MCF 10A (cell line): ENCODE measurements around the gene COL28A1. TPM values are rescaled to one million over a fixed set of nuclear protein-coding genes. Genes with fewer than 3 reads are reported as not detected.

Experiments used
- BruUV-seq: library from RNA; stranded (reverse); fragments of 400-500 nt; replicated peaks from 2 replicates; lab custom pipeline; 2021; lab: Mats Ljungman, UMichigan
- CTCF ChIA-PET: fragments of 300-600 bp; sonication (Branson Sonifier 250); formaldehyde crosslinking; extraction: SDS; loops from one replicate; lab custom pipeline; 2021; ENCODE audit warnings: antibody characterized with exemption, inconsistent platforms; lab: Yijun Ruan, JAX
- POLR2A ChIA-PET: fragments of 300-600, 350-650 bp; sonication (Branson Sonifier 250); formaldehyde crosslinking; extraction: SDS; loops from one replicate; lab custom pipeline; 2020; ENCODE audit warnings: antibody characterized with exemption, inconsistent platforms; lab: Yijun Ruan, JAX
- DNase-seq: peaks from one replicate; pipeline ENCODE4 v3.0.0-alpha.2; 2018; ENCODE audit not compliant: unreplicated experiment
- H3K27ac Mint-ChIP-seq: one replicate; pipeline ENCODE4 v1.8.0; 2022; ENCODE audit warnings: mild to moderate bottlenecking, low read depth, mixed read lengths; ENCODE audit not compliant: unreplicated experiment
- H3K27me3 Mint-ChIP-seq: one replicate; pipeline ENCODE4 v1.8.0; 2022; ENCODE audit warnings: mixed read lengths; ENCODE audit not compliant: insufficient read depth, unreplicated experiment
- H3K36me3 Mint-ChIP-seq: one replicate; pipeline ENCODE4 v1.8.0; 2022; ENCODE audit warnings: mild to moderate bottlenecking, moderate library complexity, mixed read lengths; ENCODE audit not compliant: insufficient read depth, unreplicated experiment
- H3K4me1 Mint-ChIP-seq: one replicate; pipeline ENCODE4 v1.8.0; 2022; ENCODE audit warnings: mixed read lengths; ENCODE audit not compliant: insufficient read depth, unreplicated experiment
- H3K4me3 Mint-ChIP-seq: one replicate; pipeline ENCODE4 v1.8.0; 2022; ENCODE audit warnings: mild to moderate bottlenecking, moderate library complexity, mixed read lengths; ENCODE audit not compliant: unreplicated experiment
- H3K9me3 Mint-ChIP-seq: one replicate; pipeline ENCODE4 v1.8.0; 2022; ENCODE audit warnings: mixed read lengths; ENCODE audit not compliant: unreplicated experiment
- CTCF ChIP-seq: fragments of 200-600 bp; IDR thresholded peaks from one replicate; pipeline ENCODE4 v1.8.0; 2022; ENCODE audit warnings: antibody characterized with exemption, mild to moderate bottlenecking; ENCODE audit not compliant: unreplicated experiment
- intact Hi-C: fragments of 100-400 bp; cut with micrococcal nuclease; formaldehyde crosslinking; loops from 2 replicates; pipeline ENCODE4 v1.14.1; 2022
- total RNA-seq: library from RNA; stranded (reverse); gene quantifications from 2 replicates; pipeline ENCODE4 v1.2.3, GENCODE V29; 2022

Gene COL28A1
- total RNA-seq, 1 experiment from 2014 or later = 0.96 TPM

GRCh38 chr7:7323921-7324320, 211.8 kb downstream of the COL28A1 start:
- no peak overlapping the region for H3K4me3 Mint-ChIP-seq

GRCh38 chr7:7323352-7323751, 212.3 kb downstream of the COL28A1 start:
- intact Hi-C loops = no loop called here
- BruUV-seq = no TSS peak

More at GRCh38 chr7:7323921-7324320, 211.8 kb downstream of the COL28A1 start:
- Mint-ChIP-seq H3K36me3 (peaks cover 6% of the 10 kb centered on the region), H3K9me3 (no peaks in the 10 kb centered on the region), H3K4me1 (peaks cover 11% of the 10 kb centered on the region), H3K27me3 (no peaks in the 10 kb centered on the region), H3K27ac (no peak overlapping the region)
- no TSS peak for BruUV-seq
- no peak for TF ChIP-seq CTCF
- DNase-seq = no peak
- intact Hi-C loops = no loop called here
- POLR2A ChIA-PET = no interaction called here
- CTCF ChIA-PET = no interaction called here

GRCh38 chr7:7321681-7322080, 214.0 kb downstream of the COL28A1 start:
- Mint-ChIP-seq H3K9me3 (no peaks in the 10 kb centered on the region), H3K27ac (peak overlapping the region; percentile 2), H3K4me3 (no peak overlapping the region), H3K27me3 (no peaks in the 10 kb centered on the region), H3K4me1 (peaks cover 6% of the 10 kb centered on the region), H3K36me3 (peaks cover 6% of the 10 kb centered on the region)
- intact Hi-C loops = no loop called here
- POLR2A ChIA-PET = interaction anchor here (1.5 kb wide), 1 partner anchor 9 kb away, joined by 3 read pairs; no protein-coding TSS in a partner anchor
- peak; percentile 53 for DNase-seq
- no peak for TF ChIP-seq CTCF
- CTCF ChIA-PET = no interaction called here
- no TSS peak for BruUV-seq

More at GRCh38 chr7:7323352-7323751, 212.3 kb downstream of the COL28A1 start:
- ChIA-PET CTCF (no interaction called here), POLR2A (interaction anchor here (0.6 to 1.5 kb wide), 3 partner anchors 13 to 166 kb away, joined by 3 to 4 read pairs (median 3); no protein-coding TSS in a partner anchor)
- H3K36me3 Mint-ChIP-seq = peaks cover 6% of the 10 kb centered on the region
- peaks cover 6% of the 10 kb centered on the region for H3K4me1 Mint-ChIP-seq
- H3K4me3 Mint-ChIP-seq = no peak overlapping the region
- no peak for TF ChIP-seq CTCF
- no peaks in the 10 kb centered on the region for H3K9me3 Mint-ChIP-seq
- H3K27me3 Mint-ChIP-seq = no peaks in the 10 kb centered on the region
- DNase-seq = no peak
- no peak overlapping the region for H3K27ac Mint-ChIP-seq

GRCh38 chr7:7318601-7319000, 217.1 kb downstream of the COL28A1 start:
- no peaks in the 10 kb centered on the region for H3K27me3 Mint-ChIP-seq
- no peaks in the 10 kb centered on the region for H3K9me3 Mint-ChIP-seq
- intact Hi-C loops = no loop called here
- no peak for DNase-seq
- no TSS peak for BruUV-seq
- POLR2A ChIA-PET = interaction anchor here (0.9 kb wide), 1 partner anchor 15 kb away, joined by 3 read pairs; no protein-coding TSS in a partner anchor
- CTCF ChIA-PET = no interaction called here
- H3K4me3 Mint-ChIP-seq = no peak overlapping the region
- H3K27ac Mint-ChIP-seq = peak overlapping the region; percentile 1
- peaks cover 6% of the 10 kb centered on the region for H3K36me3 Mint-ChIP-seq
- H3K4me1 Mint-ChIP-seq = peaks cover 6% of the 10 kb centered on the region
- no peak for TF ChIP-seq CTCF
